HEK293 (cell line): ENCODE measurements around the gene ERAL1.

ENCODE experiments used
- GLIS2 ChIP-seq: fragments of 450-650 bp; formaldehyde crosslinking; IDR thresholded peaks from 2 replicates; pipeline ENCODE4 v1.5.1; 2016; ENCODE audit warnings: missing biosample characterization, missing genetic modification characterization
- KLF7 ChIP-seq: fragments of 450-650 bp; formaldehyde crosslinking; IDR thresholded peaks from 2 replicates; pipeline ENCODE4 v1.5.1; 2016; ENCODE audit warnings: missing biosample characterization, missing genetic modification characterization, borderline replicate concordance
- MEIS1 ChIP-seq: sonication (generic); formaldehyde crosslinking; IDR thresholded peaks from 2 replicates; pipeline ENCODE4 v1.8.1; 2022; ENCODE audit warnings: missing genetic modification reagents, mild to moderate bottlenecking, borderline replicate concordance
- OVOL3 ChIP-seq: fragments of 450-650 bp; formaldehyde crosslinking; IDR thresholded peaks from 2 replicates; pipeline ENCODE4 v1.5.1; 2016; ENCODE audit warnings: missing biosample characterization, missing genetic modification characterization
- SALL2 ChIP-seq: fragments of 450-650 bp; formaldehyde crosslinking; IDR thresholded peaks from 2 replicates; pipeline ENCODE4 v1.5.0; 2017; ENCODE audit warnings: missing biosample characterization, mild to moderate bottlenecking, missing genetic modification characterization, borderline replicate concordance
- TSHZ1 ChIP-seq: fragments of 450-650 bp; formaldehyde crosslinking; IDR thresholded peaks from 2 replicates; pipeline ENCODE4 v1.5.1; 2016; ENCODE audit warnings: missing biosample characterization, missing genetic modification characterization, borderline replicate concordance
- YY1 ChIP-seq: fragments of 450-650 bp; formaldehyde crosslinking; IDR thresholded peaks from 2 replicates; pipeline ENCODE4 v1.5.1; 2018; ENCODE audit warnings: missing biosample characterization, missing genetic modification characterization
- ZBTB49 ChIP-seq: fragments of 450-650 bp; formaldehyde crosslinking; IDR thresholded peaks from 2 replicates; pipeline ENCODE4 v1.5.1; 2016; ENCODE audit warnings: missing biosample characterization, missing genetic modification characterization, low read depth
- ZBTB8A ChIP-seq: fragments of 450-650 bp; formaldehyde crosslinking; IDR thresholded peaks from 2 replicates; pipeline ENCODE4 v1.5.1; 2016; ENCODE audit warnings: missing biosample characterization, missing genetic modification characterization
- ZEB2 ChIP-seq: fragments of 450-650 bp; formaldehyde crosslinking; IDR thresholded peaks from 2 replicates; pipeline ENCODE4 v1.5.1; 2016; ENCODE audit warnings: missing biosample characterization, missing genetic modification characterization
- ZFHX2 ChIP-seq: fragments of 450-650 bp; formaldehyde crosslinking; conservative IDR thresholded peaks from 2 replicates; pipeline ENCODE4 v1.5.1; 2016; ENCODE audit warnings: missing biosample characterization, missing genetic modification characterization
- ZNF112 ChIP-seq: fragments of 450-650 bp; formaldehyde crosslinking; IDR thresholded peaks from 2 replicates; pipeline ENCODE4 v1.5.0; 2017; ENCODE audit warnings: missing biosample characterization, missing genetic modification characterization
- ZNF114 ChIP-seq: fragments of 450-650 bp; formaldehyde crosslinking; IDR thresholded peaks from 2 replicates; pipeline ENCODE4 v1.5.0; 2017; ENCODE audit warnings: missing biosample characterization, missing genetic modification characterization
- ZNF155 ChIP-seq: fragments of 450-650 bp; formaldehyde crosslinking; IDR thresholded peaks from 2 replicates; pipeline ENCODE4 v1.5.1; 2016; ENCODE audit warnings: missing biosample characterization, missing genetic modification characterization
- ZNF16 ChIP-seq: fragments of 450-650 bp; formaldehyde crosslinking; IDR thresholded peaks from 2 replicates; pipeline ENCODE4 v1.5.1; 2016; ENCODE audit warnings: low read depth, missing biosample characterization, missing genetic modification characterization
- ZNF174 ChIP-seq: fragments of 450-650 bp; formaldehyde crosslinking; IDR thresholded peaks from 2 replicates; pipeline ENCODE4 v1.5.0; 2017; ENCODE audit warnings: missing biosample characterization, mild to moderate bottlenecking, missing genetic modification characterization
- ZNF175 ChIP-seq: fragments of 450-650 bp; formaldehyde crosslinking; IDR thresholded peaks from 2 replicates; pipeline ENCODE4 v1.5.1; 2016; ENCODE audit warnings: missing biosample characterization, missing genetic modification characterization
- ZNF184 ChIP-seq: fragments of 450-650 bp; IDR thresholded peaks from 2 replicates; pipeline ENCODE4 v1.5.1; 2018; ENCODE audit warnings: missing biosample characterization, mild to moderate bottlenecking, missing genetic modification characterization
- ZNF19 ChIP-seq: fragments of 450-650 bp; formaldehyde crosslinking; IDR thresholded peaks from 2 replicates; pipeline ENCODE4; 2016; ENCODE audit warnings: missing biosample characterization, missing genetic modification characterization, low read depth
- ZNF221 ChIP-seq: fragments of 450-650 bp; formaldehyde crosslinking; IDR thresholded peaks from 2 replicates; pipeline ENCODE4 v1.5.1; 2017; ENCODE audit warnings: missing biosample characterization, missing genetic modification characterization, borderline replicate concordance
- ZNF26 ChIP-seq: fragments of 450-650 bp; formaldehyde crosslinking; IDR thresholded peaks from 2 replicates; pipeline ENCODE4 v1.5.1; 2016; ENCODE audit warnings: missing biosample characterization, missing genetic modification characterization
- ZNF335 ChIP-seq: fragments of 450-650 bp; formaldehyde crosslinking; conservative IDR thresholded peaks from 2 replicates; pipeline ENCODE4 v1.5.1; 2016; ENCODE audit warnings: missing biosample characterization, missing genetic modification characterization
- ZNF391 ChIP-seq: fragments of 450-650 bp; formaldehyde crosslinking; IDR thresholded peaks from 2 replicates; pipeline ENCODE4 v1.5.1; 2016; ENCODE audit warnings: low read depth, missing biosample characterization, missing genetic modification characterization, borderline replicate concordance
- ZNF433 ChIP-seq: fragments of 450-650 bp; formaldehyde crosslinking; IDR thresholded peaks from 2 replicates; pipeline ENCODE4 v1.5.1; 2016; ENCODE audit warnings: missing biosample characterization, missing genetic modification characterization, low read depth
- ZNF48 ChIP-seq: fragments of 450-650 bp; formaldehyde crosslinking; IDR thresholded peaks from 2 replicates; pipeline ENCODE4 v1.5.1; 2016; ENCODE audit warnings: missing biosample characterization, missing genetic modification characterization
- ZNF544 ChIP-seq: fragments of 450-650 bp; formaldehyde crosslinking; IDR thresholded peaks from 2 replicates; pipeline ENCODE4 v1.5.0; 2017; ENCODE audit warnings: missing biosample characterization, missing genetic modification characterization
- ZNF549 ChIP-seq: fragments of 450-650 bp; IDR thresholded peaks from 2 replicates; pipeline ENCODE4 v1.5.1; 2018; ENCODE audit warnings: missing biosample characterization, missing genetic modification characterization, mild to moderate bottlenecking, inconsistent platforms, moderate library complexity
- ZNF560 ChIP-seq: fragments of 450-650 bp; formaldehyde crosslinking; IDR thresholded peaks from 2 replicates; pipeline ENCODE4 v1.5.1; 2017; ENCODE audit warnings: missing biosample characterization, missing genetic modification characterization, borderline replicate concordance
- ZNF580 ChIP-seq: fragments of 450-650 bp; formaldehyde crosslinking; IDR thresholded peaks from 2 replicates; pipeline ENCODE4 v1.5.1; 2016; ENCODE audit warnings: missing biosample characterization, missing genetic modification characterization
- ZNF600 ChIP-seq: fragments of 450-650 bp; formaldehyde crosslinking; IDR thresholded peaks from 2 replicates; pipeline ENCODE4 v1.5.1; 2016; ENCODE audit warnings: missing biosample characterization, missing genetic modification characterization
- ZNF677 ChIP-seq: fragments of 450-650 bp; IDR thresholded peaks from 2 replicates; pipeline ENCODE4 v1.5.0; 2018; ENCODE audit warnings: missing biosample characterization, mild to moderate bottlenecking, missing genetic modification characterization, moderate library complexity
- ZNF768 ChIP-seq: fragments of 450-650 bp; formaldehyde crosslinking; IDR thresholded peaks from 2 replicates; pipeline ENCODE4 v1.5.1; 2018; ENCODE audit warnings: missing biosample characterization, mild to moderate bottlenecking, missing genetic modification characterization
- ZNF777 ChIP-seq: fragments of 450-650 bp; formaldehyde crosslinking; IDR thresholded peaks from 2 replicates; pipeline ENCODE4 v1.5.1; 2017; ENCODE audit warnings: missing biosample characterization, missing genetic modification characterization, borderline replicate concordance
- ZNF791 ChIP-seq: fragments of 450-650 bp; formaldehyde crosslinking; IDR thresholded peaks from 2 replicates; pipeline ENCODE4 v1.5.1; 2016; ENCODE audit warnings: missing biosample characterization, missing genetic modification characterization

ERAL1 gene

GRCh38 chr17:28807925-28808634 is 46.7 kb upstream of the ERAL1 start (continued):
- TF ChIP-seq ZBTB8A (tag by site-specific recombination) (peak; percentile 25; the same call in 1 of the 2 replicates), ZNF16 (no peak), ZFHX2 (tag by site-specific recombination) (no peak), GLIS2 (no peak), ZNF544 (tag by site-specific recombination) (no peak), ZNF155 (tag by site-specific recombination) (no peak), ZNF677 (no peak), ZNF580 (0 out of 2 replicates have a peak, but pooled peaks have one; percentile 8), ZNF48 (tag by site-specific recombination) (no peak), ZBTB49 (tag by site-specific recombination) (no peak), MEIS1 (no peak), ZNF335 (tag by site-specific recombination) (0 out of 2 replicates have a peak, but pooled peaks have one; percentile 13), TSHZ1 (peak; percentile 64; the same call in 1 of the 2 replicates), ZNF433 (tag by site-specific recombination) (no peak), SALL2 (tag by site-specific recombination) (no peak), ZNF26 (tag by site-specific recombination) (no peak), ZNF791 (tag by site-specific recombination) (no peak), ZNF549 (tag by site-specific recombination) (no peak), ZNF768 (no peak), ZNF560 (tag by site-specific recombination) (no peak), ZNF777 (tag by site-specific recombination) (no peak), ZNF114 (no peak), YY1 (tag by site-specific recombination) (no peak), KLF7 (tag by site-specific recombination) (no peak), OVOL3 (tag by site-specific recombination) (no peak), ZNF391 (tag by site-specific recombination) (0 out of 2 replicates have a peak, but pooled peaks have one; percentile 34), ZNF175 (tag by site-specific recombination) (no peak), ZNF600 (peak; percentile 22; the same call in 1 of the 2 replicates), ZNF112 (tag by site-specific recombination) (no peak), ZNF19 (tag by site-specific recombination) (no peak), ZNF184 (tag by site-specific recombination) (peak; percentile 8; the same call in 1 of the 2 replicates), ZEB2 (peak; percentile 94), ZNF221 (no peak), ZNF174 (tag by site-specific recombination) (no peak)
